ENCODE data around the gene ALDH3B2.
"Not testable (repeated sequence)": the region's sequence is repeated elsewhere in the genome, so short reads cannot be mapped to it uniquely, and the experiment has no call there.

DNA sequence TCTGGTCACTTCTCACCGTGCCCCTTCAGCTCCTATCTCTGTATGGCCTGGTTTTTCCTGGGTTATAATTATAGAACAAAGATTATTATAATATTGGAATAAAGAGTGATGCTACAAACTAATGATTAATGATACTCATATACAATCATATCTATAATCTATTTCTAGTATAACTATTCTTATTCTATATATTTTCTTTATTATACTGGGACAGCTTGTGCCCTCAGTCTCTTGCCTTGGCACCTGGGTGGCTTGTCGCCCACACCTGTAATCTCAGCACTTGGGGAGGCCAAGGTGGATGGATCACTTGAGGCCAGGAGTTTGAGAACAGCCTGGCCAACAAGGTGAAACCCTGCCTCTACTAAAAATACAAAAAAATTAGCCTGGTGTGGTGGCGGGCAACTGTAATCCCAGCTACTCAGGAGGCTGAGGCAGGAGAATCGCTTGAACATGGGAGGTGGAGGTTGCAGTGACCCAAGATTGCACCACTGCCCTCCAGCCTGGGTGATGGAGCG lies 14.7 kb downstream of the ALDH3B2 start:
- TF ChIP-seq, protein P1, sequence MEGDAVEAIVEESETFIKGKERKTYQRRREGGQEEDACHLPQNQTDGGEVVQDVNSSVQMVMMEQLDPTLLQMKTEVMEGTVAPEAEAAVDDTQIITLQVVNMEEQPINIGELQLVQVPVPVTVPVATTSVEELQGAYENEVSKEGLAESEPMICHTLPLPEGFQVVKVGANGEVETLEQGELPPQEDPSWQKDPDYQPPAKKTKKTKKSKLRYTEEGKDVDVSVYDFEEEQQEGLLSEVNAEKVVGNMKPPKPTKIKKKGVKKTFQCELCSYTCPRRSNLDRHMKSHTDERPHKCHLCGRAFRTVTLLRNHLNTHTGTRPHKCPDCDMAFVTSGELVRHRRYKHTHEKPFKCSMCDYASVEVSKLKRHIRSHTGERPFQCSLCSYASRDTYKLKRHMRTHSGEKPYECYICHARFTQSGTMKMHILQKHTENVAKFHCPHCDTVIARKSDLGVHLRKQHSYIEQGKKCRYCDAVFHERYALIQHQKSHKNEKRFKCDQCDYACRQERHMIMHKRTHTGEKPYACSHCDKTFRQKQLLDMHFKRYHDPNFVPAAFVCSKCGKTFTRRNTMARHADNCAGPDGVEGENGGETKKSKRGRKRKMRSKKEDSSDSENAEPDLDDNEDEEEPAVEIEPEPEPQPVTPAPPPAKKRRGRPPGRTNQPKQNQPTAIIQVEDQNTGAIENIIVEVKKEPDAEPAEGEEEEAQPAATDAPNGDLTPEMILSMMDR (IDR thresholded peaks at IDR 0.05): not testable (repeated sequence)
- TF ChIP-seq POLR2AphosphoS5 (IDR thresholded peaks at IDR 0.05; ENCODE audit: low read depth, low read length); RFX5 (IDR thresholded peaks at IDR 0.05; ENCODE audit: low read length); MXI1 (IDR thresholded peaks at IDR 0.05; ENCODE audit: low read depth, low read length); ELF1 (IDR thresholded peaks at IDR 0.05): not testable (repeated sequence)

Data from SK-N-SH (cell line).